ENCODE data around the gene SETD4. TPM values are rescaled to one million over a fixed set of nuclear protein-coding genes. Genes with fewer than 3 reads are reported as not detected.
A peak's percentile ranks its signal among the peaks of the same experiment; 100 is the strongest.

SETD4 gene
- 15.6 TPM for total RNA-seq (2021; ENCODE audit: unreplicated experiment)
- polyA plus RNA-seq (2012; ENCODE audit: insufficient read length): 8.2 TPM
- percentile 68 among the genes with signal in this experiment for Bru-seq, nascent RNA
- BruChase-seq, experiment 1, labeled RNA remaining after a 2-hour chase: percentile 70 among the genes with signal in this experiment
- BruChase-seq, experiment 2, labeled RNA remaining after a 6-hour chase: percentile 60 among the genes with signal in this experiment
- long read RNA-seq, partial matches to known transcripts: 18 of 44 reads
- long read RNA-seq, other reads (novel, unspliced or antisense): 26 of 44 reads

- peak within 1 kb of the TSS; percentile 93 for H3K27ac ChIP-seq (ENCODE audit: low read length)
- DNase-seq (ENCODE audit: low read depth, low spot score) (peak; percentile 81), ATAC-seq (peak; percentile 97)
- ChIA-PET CTCF (interaction anchor here (1.1 kb wide), 1 partner anchor 53 kb away, joined by 4 read pairs; no protein-coding TSS in a partner anchor), POLR2A (interaction anchor here (0.6 kb wide), 1 partner anchor 22 kb away, joined by 4 read pairs; no protein-coding TSS in a partner anchor)
- no peaks in the 10 kb centered on the region for H3K27me3 ChIP-seq (ENCODE audit: control insufficient read depth, insufficient read depth, low read length)
- in situ Hi-C loops (cut with HindIII; ENCODE audit: low pct_unique_long_range_greater_than_20kb, low sequenced_read_pairs): no loop called here
- H3K9me3 ChIP-seq (ENCODE audit: control insufficient read depth, insufficient read depth, low read depth, low read length): no peaks in the 10 kb centered on the region
- H3K4me3 ChIP-seq (ENCODE audit: low read depth in 2 of 2, low read length in 2 of 2): peak within 1 kb of the TSS; percentile 74 to 87
- H3K36me3 ChIP-seq (ENCODE audit: control insufficient read depth, insufficient read depth, low read length): no peaks in the 10 kb centered on the region
- TSS peak; percentile 80 for BruUV-seq (replicated peaks)
- intact Hi-C loops (cut with micrococcal nuclease; ENCODE audit: unreplicated experiment): no loop called here
- TF ChIP-seq TCF7L2 (IDR thresholded peaks at IDR 0.05; ENCODE audit: low read depth, low read length) (peak; percentile 39; the same call in 1 of the 2 replicates), POLR2AphosphoS5 (IDR thresholded peaks at IDR 0.05; ENCODE audit: low read depth, low read length) (peak; percentile 89), SIN3A (IDR thresholded peaks at IDR 0.05; ENCODE audit: borderline replicate concordance, insufficient read depth, low read depth, low read length) (peak; percentile 68; the same call in 1 of the 2 replicates), CTCF (IDR thresholded peaks at IDR 0.05) (no peak), REST (IDR thresholded peaks at IDR 0.05; ENCODE audit: insufficient read depth in 1 of 2, low read depth in 2 of 2, low read length in 1 of 2) (no peak)
- peaks cover 3% of the 10 kb centered on the region; the same call in 1 of the 2 replicates for H3K4me1 ChIP-seq (ENCODE audit: control insufficient read depth, insufficient read depth, low read length)
Measured at GRCh38 chr21:36060159-36060921, at the start of gene SETD4. Gene SETD4, minus strand, starts transcription at chr21:36060526. Its CDS starts 1,638 bp downstream, at chr21:36058888.

- no TSS peak for BruUV-seq (replicated peaks)
- peaks cover 3% of the 10 kb centered on the region for H3K4me1 ChIP-seq (ENCODE audit: control insufficient read depth, insufficient read depth, low read length)
- in situ Hi-C loops (cut with HindIII; ENCODE audit: low pct_unique_long_range_greater_than_20kb, low sequenced_read_pairs) (no loop called here), intact Hi-C loops (cut with micrococcal nuclease; ENCODE audit: unreplicated experiment) (loop anchor here (2.0 kb wide), 1 partner anchor 65 kb away; no protein-coding TSS in a partner anchor)
- CTCF ChIA-PET: no interaction called here
- no peaks in the 10 kb centered on the region for H3K36me3 ChIP-seq (ENCODE audit: control insufficient read depth, insufficient read depth, low read length)
- POLR2A ChIA-PET: no interaction called here
- H3K27me3 ChIP-seq (ENCODE audit: control insufficient read depth, insufficient read depth, low read length): no peaks in the 10 kb centered on the region
- H3K27ac ChIP-seq (ENCODE audit: low read length): no peak overlapping the region
- TF ChIP-seq POLR2AphosphoS5 (IDR thresholded peaks at IDR 0.05; ENCODE audit: low read depth, low read length) (no peak), CTCF (IDR thresholded peaks at IDR 0.05) (no peak), SIN3A (IDR thresholded peaks at IDR 0.05; ENCODE audit: borderline replicate concordance, insufficient read depth, low read depth, low read length) (no peak), REST (IDR thresholded peaks at IDR 0.05; ENCODE audit: insufficient read depth in 1 of 2, low read depth in 2 of 2, low read length in 1 of 2) (no peak), TCF7L2 (IDR thresholded peaks at IDR 0.05; ENCODE audit: low read depth, low read length) (no peak)
- DNase-seq (ENCODE audit: low read depth, low spot score) (no peak), ATAC-seq (no peak)
- H3K9me3 ChIP-seq (ENCODE audit: control insufficient read depth, insufficient read depth, low read depth, low read length): no peaks in the 10 kb centered on the region
- no peak overlapping the region for H3K4me3 ChIP-seq (ENCODE audit: low read depth in 2 of 2, low read length in 2 of 2)
Measured at GRCh38 chr21:36109868-36110267, 49.5 kb upstream of the SETD4 start.
